Natural killer cell treated with Interleukin-12 subunit alpha and Interleukin-12 subunit beta and Interleukin-15 and Interleukin-18, amount 100 ng/mL, for 72 hours (primary cell): Measurements from ENCODE around the gene MYADM. TPM values are rescaled to one million over a fixed set of nuclear protein-coding genes. Genes with fewer than 3 reads are reported as not detected.
"Not testable (repeated sequence)": the region's sequence is repeated elsewhere in the genome, so short reads cannot be mapped to it uniquely, and the experiment has no call there.

ENCODE experiments used
- ATAC-seq, 2 donors: fragments of 150-1000 bp; cut with Tn5 transposase in 1 of 2; sonication (Bioruptor Pico), chemical (Tn5 transposase) in 1 of 2; 2 replicates each; pipeline ENCODE4 v1.10.0; 2021
- DNase-seq: peaks from one replicate; pipeline ENCODE4 v3.0.0; 2022; ENCODE audit warnings: low spot score
- H3K27ac Mint-ChIP-seq, 2 donors: 1 replicate in 1 of 2; 2 replicates in 1 of 2; pipeline ENCODE4 v1.8.0; 2022; ENCODE audit warnings: mixed read lengths in 2 of 2, mild to moderate bottlenecking in 1 of 2, moderate library complexity in 1 of 2
- H3K27me3 Mint-ChIP-seq, 2 donors: 1 replicate in 1 of 2; 2 replicates in 1 of 2; pipeline ENCODE4 v1.8.0; 2022; ENCODE audit warnings: mixed read lengths in 2 of 2
- H3K36me3 Mint-ChIP-seq: one replicate; pipeline ENCODE4 v1.8.0; 2022; ENCODE audit warnings: mixed read lengths
- H3K4me1 Mint-ChIP-seq, 2 donors: 1 replicate in 1 of 2; 2 replicates in 1 of 2; pipeline ENCODE4 v1.8.0; 2022; ENCODE audit warnings: low read depth in 2 of 2, mixed read lengths in 2 of 2, mild to moderate bottlenecking in 1 of 2
- H3K4me3 Mint-ChIP-seq: one replicate; pipeline ENCODE4 v1.8.0; 2022; ENCODE audit warnings: mixed read lengths
- H3K9me3 Mint-ChIP-seq: 2 replicates; pipeline ENCODE4 v1.8.0; 2022; ENCODE audit warnings: mixed read lengths
- total RNA-seq, 2 donors: library from RNA; stranded (reverse); gene quantifications; one replicate each; pipeline ENCODE4 v1.2.3, GENCODE V29; 2022

MYADM gene, protein sequence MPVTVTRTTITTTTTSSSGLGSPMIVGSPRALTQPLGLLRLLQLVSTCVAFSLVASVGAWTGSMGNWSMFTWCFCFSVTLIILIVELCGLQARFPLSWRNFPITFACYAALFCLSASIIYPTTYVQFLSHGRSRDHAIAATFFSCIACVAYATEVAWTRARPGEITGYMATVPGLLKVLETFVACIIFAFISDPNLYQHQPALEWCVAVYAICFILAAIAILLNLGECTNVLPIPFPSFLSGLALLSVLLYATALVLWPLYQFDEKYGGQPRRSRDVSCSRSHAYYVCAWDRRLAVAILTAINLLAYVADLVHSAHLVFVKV
- total RNA-seq: 10 to 100 TPM; 17.8 to 17.9 TPM

DNA sequence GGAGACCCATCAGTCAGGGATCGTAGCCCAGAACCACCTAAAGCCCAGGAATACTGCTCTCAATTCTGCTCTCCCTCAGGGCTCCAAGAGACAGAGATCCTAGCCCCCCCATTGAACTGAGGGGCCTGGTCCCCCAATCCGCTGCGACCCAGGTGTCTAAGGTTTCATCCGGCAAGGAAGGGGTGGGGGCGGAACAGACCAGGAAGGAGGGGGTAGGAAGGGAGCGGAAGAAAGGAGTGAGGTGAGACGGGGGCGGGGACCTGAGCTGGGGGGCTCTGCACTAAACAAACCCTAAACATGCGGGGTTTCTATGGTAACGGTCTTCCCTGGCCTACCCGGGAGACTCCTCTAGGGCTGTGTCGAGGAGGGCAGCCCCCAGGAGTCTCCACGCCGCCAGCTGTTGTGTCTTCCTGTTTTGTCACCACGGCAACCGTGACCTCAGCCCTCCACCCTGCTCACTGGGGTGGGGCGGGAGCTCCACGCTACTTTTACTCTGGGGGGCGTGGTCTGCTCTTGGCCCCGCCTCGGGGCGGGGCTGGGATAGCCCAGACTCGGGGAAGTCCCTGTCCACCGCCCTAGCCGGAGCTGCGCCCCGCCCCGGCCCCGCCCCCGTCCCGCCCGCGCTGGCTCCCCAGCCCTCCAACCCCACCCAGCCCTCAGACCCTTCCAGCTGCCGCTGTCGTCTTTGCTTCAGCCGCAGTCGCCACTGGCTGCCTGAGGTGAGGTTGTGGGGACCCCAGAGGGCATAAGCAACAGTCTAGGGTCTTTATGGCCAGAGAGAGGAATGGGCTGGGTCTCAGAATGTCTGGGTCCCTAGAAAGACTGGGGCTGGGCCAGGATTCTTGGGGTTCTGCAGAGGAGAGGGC is at the start of gene MYADM:
Gene MYADM (plus strand): TSS at position 659 of the 866 bp plus-strand sequence. CDS start 5,647 bp downstream, outside the sequence.
- H3K36me3 Mint-ChIP-seq: no peaks in the 10 kb centered on the region
- peak; percentile 90 to 94 for ATAC-seq
- peaks cover 27 to 41% of the 10 kb centered on the region in 2 donors for H3K4me1 Mint-ChIP-seq
- peak; percentile 97 for DNase-seq
- H3K4me3 Mint-ChIP-seq: peak within 1 kb of the TSS; percentile 93
- peak within 1 kb of the TSS; percentile 84 to 91 for H3K27ac Mint-ChIP-seq
- H3K27me3 Mint-ChIP-seq: no peaks in the 10 kb centered on the region
- no peaks in the 10 kb centered on the region for H3K9me3 Mint-ChIP-seq

GRCh38 chr19:53818756-53819155 is 48.9 kb upstream of the MYADM start:
- Mint-ChIP-seq H3K36me3 (no peaks in the 10 kb centered on the region), H3K4me3 (no peak overlapping the region), H3K9me3 (no peaks in the 10 kb centered on the region), H3K27ac (no peak overlapping the region), H3K27me3 (peaks cover 9 to 11% of the 10 kb centered on the region in 2 donors), H3K4me1 (no peaks in the 10 kb centered on the region)
- ATAC-seq: no peak
- DNase-seq: no peak

GRCh38 chr19:53819861-53820260 is 47.8 kb upstream of the MYADM start:
- Mint-ChIP-seq H3K36me3 (no peaks in the 10 kb centered on the region), H3K4me1 (no peaks in the 10 kb centered on the region), H3K27ac (no peak overlapping the region), H3K4me3 (no peak overlapping the region), H3K27me3 (peaks cover 17 to 19% of the 10 kb centered on the region in 2 donors), H3K9me3 (no peaks in the 10 kb centered on the region)
- DNase-seq (no peak), ATAC-seq (no peak)

- Mint-ChIP-seq H3K27me3 (peaks cover 21 to 25% of the 10 kb centered on the region in 2 donors), H3K27ac (peak overlapping the region in 1 of 2 donors; percentile 67), H3K4me3 (peak overlapping the region; percentile 84), H3K4me1 (no peaks in the 10 kb centered on the region), H3K9me3 (no peaks in the 10 kb centered on the region), H3K36me3 (no peaks in the 10 kb centered on the region)
- DNase-seq: no peak
- ATAC-seq: peak in 1 of 2 donors; percentile 32
Measured at GRCh38 chr19:53823380-53824120, 44.1 kb upstream of the MYADM start.

DNA sequence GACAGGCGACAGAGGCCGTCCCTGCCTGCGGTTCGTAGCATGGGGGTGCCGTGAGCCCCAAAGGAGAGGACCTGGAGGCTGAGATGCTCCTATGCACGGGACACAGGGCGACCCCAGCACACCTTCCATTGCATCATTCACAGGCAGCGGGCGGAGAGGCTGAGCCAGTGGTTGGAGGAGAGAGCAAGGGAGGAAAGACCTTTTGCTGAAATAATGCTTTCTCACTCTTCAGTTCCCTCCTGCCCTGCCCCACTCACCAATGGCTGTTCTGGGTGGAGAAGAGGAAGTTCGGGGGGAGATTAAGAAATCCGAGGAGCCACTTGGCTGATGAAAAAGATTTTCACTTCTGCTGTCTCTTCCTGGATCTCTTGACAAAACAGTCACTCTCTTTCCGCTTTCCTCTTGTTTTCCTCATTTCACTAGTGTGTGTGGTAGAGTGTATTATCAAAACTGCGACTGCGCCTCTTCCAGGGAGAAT is 43.5 kb upstream of the MYADM start, which contains the start of gene NLRP12:
Gene NLRP12 (minus strand): TSS at position 181 of the 478 bp plus-strand sequence. CDS start 140 bp downstream, at position 41.
- Mint-ChIP-seq H3K27ac (peak within 1 kb of the TSS in 1 of 2 donors; percentile 67), H3K4me3 (peak within 1 kb of the TSS; percentile 84), H3K27me3 (peaks cover 26 to 28% of the 10 kb centered on the region in 2 donors), H3K9me3 (no peaks in the 10 kb centered on the region), H3K36me3 (no peaks in the 10 kb centered on the region), H3K4me1 (no peaks in the 10 kb centered on the region)
- DNase-seq (no peak), ATAC-seq (peak; percentile 32 to 72)

DNA sequence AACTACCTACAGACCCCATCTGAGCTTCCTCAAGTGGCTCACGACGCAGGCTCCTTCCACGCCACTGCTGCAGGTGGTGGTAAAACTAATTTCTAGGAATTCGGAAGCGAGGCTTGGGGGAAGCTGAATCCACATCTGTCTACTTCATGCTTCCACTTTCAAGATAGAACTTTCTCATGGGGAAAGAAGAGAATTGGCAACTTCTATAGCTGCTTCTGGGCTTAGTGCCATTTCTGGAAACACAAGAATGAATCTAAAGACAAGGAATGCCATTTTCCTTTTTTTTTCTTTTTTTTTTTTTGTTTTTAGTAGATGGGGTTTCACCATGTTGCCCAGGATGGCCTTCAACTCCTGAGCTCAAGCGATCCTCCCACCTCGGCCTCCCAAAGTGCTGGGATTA is 40.8 kb upstream of the MYADM start:
- peaks cover 0 to 4% of the 10 kb centered on the region in 2 donors for H3K4me1 Mint-ChIP-seq
- H3K36me3 Mint-ChIP-seq: no peaks in the 10 kb centered on the region
- H3K4me3 Mint-ChIP-seq: no peak overlapping the region
- peaks cover 22 to 28% of the 10 kb centered on the region in 2 donors for H3K27me3 Mint-ChIP-seq
- H3K27ac Mint-ChIP-seq: no peak overlapping the region
- no peaks in the 10 kb centered on the region for H3K9me3 Mint-ChIP-seq
- no peak for ATAC-seq
- DNase-seq: no peak

DNA sequence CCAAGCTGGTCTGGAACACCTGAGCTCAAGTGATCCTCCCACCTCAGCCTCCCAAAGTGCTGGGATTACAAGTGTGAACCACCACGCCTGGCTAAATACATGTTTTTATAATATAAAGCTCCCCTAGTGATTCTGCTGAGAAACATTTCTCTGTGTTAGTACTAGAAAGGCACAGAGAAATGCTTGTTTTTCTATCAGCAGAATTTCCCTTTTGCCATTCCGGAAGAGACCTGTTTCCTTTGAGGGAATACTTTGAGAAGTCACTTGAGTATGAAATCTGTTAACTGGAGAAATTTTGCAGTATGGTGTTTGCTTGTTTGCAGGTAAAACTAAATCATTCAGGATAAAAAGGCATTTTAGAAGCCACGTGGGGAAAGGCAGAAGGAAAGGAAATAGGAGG is 39.2 kb upstream of the MYADM start:
- H3K36me3 Mint-ChIP-seq: no peaks in the 10 kb centered on the region
- no peak overlapping the region for H3K4me3 Mint-ChIP-seq
- DNase-seq (no peak), ATAC-seq (no peak)
- no peaks in the 10 kb centered on the region for H3K9me3 Mint-ChIP-seq
- H3K27ac Mint-ChIP-seq: no peak overlapping the region
- H3K4me1 Mint-ChIP-seq: peaks cover 0 to 8% of the 10 kb centered on the region in 2 donors
- H3K27me3 Mint-ChIP-seq: peaks cover 37 to 41% of the 10 kb centered on the region in 2 donors

- Mint-ChIP-seq H3K27me3 (peaks cover 32 to 44% of the 10 kb centered on the region in 2 donors), H3K27ac (peak overlapping the region in 1 of 2 donors; percentile 31), H3K4me3 (peak overlapping the region; percentile 24)
- DNase-seq, H3K4me1 Mint-ChIP-seq, H3K9me3 Mint-ChIP-seq, H3K36me3 Mint-ChIP-seq, ATAC-seq: not testable (repeated sequence)
Measured at GRCh38 chr19:53832861-53833260, 34.8 kb upstream of the MYADM start.

DNA sequence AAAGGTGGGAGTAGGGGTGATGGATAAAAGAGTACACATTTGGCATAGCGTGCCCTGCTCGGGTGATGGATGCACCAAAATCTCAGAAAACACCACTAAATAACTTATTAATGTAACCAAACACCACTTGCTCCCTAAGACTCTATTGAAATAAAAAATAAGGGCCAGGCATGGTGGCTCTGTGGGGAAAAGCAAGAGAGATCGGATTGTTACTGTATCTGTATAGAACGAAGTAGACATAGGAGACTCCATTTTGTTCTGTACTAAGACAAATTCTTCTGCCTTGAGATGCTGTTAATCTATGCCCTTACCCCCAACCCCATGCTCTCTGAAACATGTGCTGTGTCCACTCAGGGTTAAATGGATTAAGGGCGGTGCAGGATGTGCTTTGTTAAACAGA is 29.2 kb upstream of the MYADM start:
- peaks cover 10 to 19% of the 10 kb centered on the region in 2 donors for H3K27me3 Mint-ChIP-seq
- not testable (repeated sequence) for H3K36me3 Mint-ChIP-seq, H3K4me3 Mint-ChIP-seq, H3K4me1 Mint-ChIP-seq, H3K9me3 Mint-ChIP-seq, H3K27ac Mint-ChIP-seq, DNase-seq, ATAC-seq

DNA sequence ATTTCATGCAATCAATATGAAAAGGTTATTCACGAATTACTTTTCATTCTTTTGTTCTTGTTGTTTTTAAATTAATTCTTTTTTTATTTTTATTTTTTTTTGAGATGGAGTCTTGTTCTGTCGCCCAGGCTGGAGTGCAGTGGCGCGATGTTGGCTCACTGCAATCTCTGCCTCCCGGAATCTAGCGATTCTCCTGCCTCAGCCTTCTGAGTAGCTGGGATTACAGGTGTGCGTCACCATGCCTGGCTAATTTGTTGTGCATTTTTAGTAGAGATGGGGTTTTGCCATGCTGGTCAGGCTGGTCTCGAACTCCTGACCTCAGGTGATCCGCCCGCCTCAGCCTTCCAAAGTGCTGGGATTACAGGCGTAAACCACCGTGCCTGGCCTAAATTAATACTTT is 27.4 kb upstream of the MYADM start:
- H3K4me3 Mint-ChIP-seq, ATAC-seq, H3K9me3 Mint-ChIP-seq, H3K27ac Mint-ChIP-seq, DNase-seq, H3K27me3 Mint-ChIP-seq, H3K4me1 Mint-ChIP-seq, H3K36me3 Mint-ChIP-seq: not testable (repeated sequence)

DNA sequence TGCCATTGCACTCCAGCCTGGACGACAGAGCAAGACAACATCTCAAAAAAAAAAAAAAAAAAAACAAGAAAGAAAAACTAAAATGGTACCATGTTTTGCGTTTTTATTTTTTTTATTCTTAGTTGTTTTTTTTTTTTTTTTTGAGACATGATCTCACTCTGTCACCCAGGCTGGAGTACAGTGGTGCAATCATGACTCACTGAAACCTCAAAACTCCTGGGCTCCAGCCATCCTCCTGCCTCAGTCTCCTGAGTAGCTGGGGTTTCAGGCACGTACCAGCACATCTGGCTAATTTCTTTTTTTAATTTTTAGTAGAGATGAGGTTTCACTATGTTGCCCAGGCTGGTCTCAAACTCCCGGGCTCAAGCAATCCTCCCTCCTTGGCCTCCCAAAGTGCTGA is 26.8 kb upstream of the MYADM start:
- H3K27ac Mint-ChIP-seq: not testable (repeated sequence)

GRCh38 chr19:53844849-53845246 is 22.8 kb upstream of the MYADM start:
- Mint-ChIP-seq H3K4me1 (peaks cover 0 to 2% of the 10 kb centered on the region in 2 donors), H3K4me3 (no peak overlapping the region), H3K27ac (no peak overlapping the region), H3K36me3 (no peaks in the 10 kb centered on the region), H3K9me3 (no peaks in the 10 kb centered on the region), H3K27me3 (peaks cover 13 to 24% of the 10 kb centered on the region in 2 donors)
- DNase-seq (no peak), ATAC-seq (no peak)

More for the DNA sequence above, 26.8 kb upstream of the MYADM start:
- not testable (repeated sequence) for ATAC-seq, H3K9me3 Mint-ChIP-seq, H3K36me3 Mint-ChIP-seq, H3K4me3 Mint-ChIP-seq, DNase-seq, H3K4me1 Mint-ChIP-seq, H3K27me3 Mint-ChIP-seq

DNA sequence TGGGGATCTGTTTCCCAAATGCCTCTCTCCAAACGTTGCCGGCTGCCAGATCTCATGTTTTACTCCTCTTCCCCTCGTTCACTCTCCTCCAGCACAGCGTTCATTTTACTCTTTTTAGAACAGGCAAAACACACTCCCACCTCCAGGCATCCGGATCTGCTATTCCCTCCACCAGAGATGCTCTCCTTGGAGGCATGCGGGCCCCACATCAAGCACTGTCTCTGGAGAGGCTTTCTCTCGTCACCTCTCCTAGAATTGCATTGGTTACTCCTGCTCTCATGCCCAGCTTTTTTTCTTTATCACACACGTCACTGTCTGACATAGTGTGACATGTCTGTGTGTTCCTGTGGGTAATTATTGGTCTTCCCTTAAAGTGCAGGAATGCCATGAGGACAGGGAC is 20.1 kb upstream of the MYADM start:
- peaks cover 6% of the 10 kb centered on the region in 2 donors for H3K4me1 Mint-ChIP-seq
- ATAC-seq (no peak), DNase-seq (no peak)
- H3K4me3 Mint-ChIP-seq: no peak overlapping the region
- H3K27ac Mint-ChIP-seq: no peak overlapping the region
- no peaks in the 10 kb centered on the region for H3K9me3 Mint-ChIP-seq
- no peaks in the 10 kb centered on the region for H3K36me3 Mint-ChIP-seq
- H3K27me3 Mint-ChIP-seq: peaks cover 22 to 29% of the 10 kb centered on the region in 2 donors
